Upper lobe of left lung (tissue), 4 donors: Measurements from ENCODE around the gene STK39.

Experiments
- CTCF ChIP-seq, 6 experiments: fragments of 450-650 bp in 4 of 6; fragments of 200-600 bp in 2 of 6; sonication (generic) in 2 of 6; IDR thresholded peaks; one replicate each; pipeline ENCODE4 v1.5.1; 2016 to 2019; ENCODE audit warnings: antibody characterized with exemption in 6 of 6
- POLR2AphosphoS5 ChIP-seq, 2 donors: sonication (generic); formaldehyde crosslinking; IDR thresholded peaks; one replicate each; pipeline ENCODE4 v1.5.1; 2017; ENCODE audit warnings: antibody characterized with exemption in 2 of 2

GRCh38 chr2:168050377-168050776 is 197.0 kb downstream of the STK39 start:
- TF ChIP-seq CTCF (IDR thresholded peaks at IDR 0.05) (no peak), POLR2AphosphoS5 (IDR thresholded peaks at IDR 0.05) (no peak)
